Left forelimb (tissue), 1 donor: ENCODE results near the gene SMYD3.

Experiments used
- DNase-seq: peaks from one replicate; pipeline ENCODE4 v3.0.0-alpha.2; 2018; ENCODE audit warnings: low spot score

The SMYD3 gene

GRCh38 chr1:246176126-246177024 lies 330.7 kb downstream of the SMYD3 start:
- no peak for DNase-seq

GRCh38 chr1:246170574-246171261 lies 336.4 kb downstream of the SMYD3 start:
- DNase-seq, result no peak

- DNase-seq, result no peak
Measured at GRCh38 chr1:246169486-246169885, 337.6 kb downstream of the SMYD3 start.

- DNase-seq, result no peak
Measured at GRCh38 chr1:246169019-246169418, 338.1 kb downstream of the SMYD3 start.

GRCh38 chr1:246166841-246167240 lies 340.2 kb downstream of the SMYD3 start:
- DNase-seq, result no peak

GRCh38 chr1:246165826-246166709 lies 341.0 kb downstream of the SMYD3 start:
- no peak for DNase-seq

GRCh38 chr1:246164764-246165163 lies 342.3 kb downstream of the SMYD3 start:
- no peak for DNase-seq

- DNase-seq, result no peak
Measured at GRCh38 chr1:246162560-246162959, 344.5 kb downstream of the SMYD3 start.

GRCh38 chr1:246161626-246162025 lies 345.5 kb downstream of the SMYD3 start:
- no peak for DNase-seq

- DNase-seq, result no peak
Measured at GRCh38 chr1:246160905-246161304, 346.2 kb downstream of the SMYD3 start.

GRCh38 chr1:246160374-246160773 lies 346.7 kb downstream of the SMYD3 start:
- DNase-seq, result no peak

GRCh38 chr1:246159279-246160227 lies 347.5 kb downstream of the SMYD3 start:
- no peak for DNase-seq

GRCh38 chr1:246158131-246158530 lies 348.9 kb downstream of the SMYD3 start:
- no peak for DNase-seq

GRCh38 chr1:246157516-246157915 lies 349.6 kb downstream of the SMYD3 start:
- DNase-seq, result no peak

GRCh38 chr1:246156847-246157246 lies 350.2 kb downstream of the SMYD3 start:
- DNase-seq, result no peak

GRCh38 chr1:246155923-246156322 lies 351.2 kb downstream of the SMYD3 start:
- DNase-seq, result no peak

GRCh38 chr1:246153796-246154212 lies 353.3 kb downstream of the SMYD3 start:
- DNase-seq, result no peak

- DNase-seq, result no peak
Measured at GRCh38 chr1:246152986-246153431, 354.1 kb downstream of the SMYD3 start.

- no peak for DNase-seq
Measured at GRCh38 chr1:246151796-246152434, 355.2 kb downstream of the SMYD3 start.

- no peak for DNase-seq
Measured at GRCh38 chr1:246149543-246149942, 357.5 kb downstream of the SMYD3 start.
